NCI-H748 (cell line): ENCODE measurements around the gene SAMD11.
"Not testable (repeated sequence)": the region's sequence is repeated elsewhere in the genome, so short reads cannot be mapped to it uniquely, and the experiment has no call there.

Experiments used
- DNase-seq: peaks from one replicate; lab custom pipeline; 2025; ENCODE audit not compliant: unreplicated experiment; lab: John Stamatoyannopoulos, UW

The SAMD11 gene

DNA sequence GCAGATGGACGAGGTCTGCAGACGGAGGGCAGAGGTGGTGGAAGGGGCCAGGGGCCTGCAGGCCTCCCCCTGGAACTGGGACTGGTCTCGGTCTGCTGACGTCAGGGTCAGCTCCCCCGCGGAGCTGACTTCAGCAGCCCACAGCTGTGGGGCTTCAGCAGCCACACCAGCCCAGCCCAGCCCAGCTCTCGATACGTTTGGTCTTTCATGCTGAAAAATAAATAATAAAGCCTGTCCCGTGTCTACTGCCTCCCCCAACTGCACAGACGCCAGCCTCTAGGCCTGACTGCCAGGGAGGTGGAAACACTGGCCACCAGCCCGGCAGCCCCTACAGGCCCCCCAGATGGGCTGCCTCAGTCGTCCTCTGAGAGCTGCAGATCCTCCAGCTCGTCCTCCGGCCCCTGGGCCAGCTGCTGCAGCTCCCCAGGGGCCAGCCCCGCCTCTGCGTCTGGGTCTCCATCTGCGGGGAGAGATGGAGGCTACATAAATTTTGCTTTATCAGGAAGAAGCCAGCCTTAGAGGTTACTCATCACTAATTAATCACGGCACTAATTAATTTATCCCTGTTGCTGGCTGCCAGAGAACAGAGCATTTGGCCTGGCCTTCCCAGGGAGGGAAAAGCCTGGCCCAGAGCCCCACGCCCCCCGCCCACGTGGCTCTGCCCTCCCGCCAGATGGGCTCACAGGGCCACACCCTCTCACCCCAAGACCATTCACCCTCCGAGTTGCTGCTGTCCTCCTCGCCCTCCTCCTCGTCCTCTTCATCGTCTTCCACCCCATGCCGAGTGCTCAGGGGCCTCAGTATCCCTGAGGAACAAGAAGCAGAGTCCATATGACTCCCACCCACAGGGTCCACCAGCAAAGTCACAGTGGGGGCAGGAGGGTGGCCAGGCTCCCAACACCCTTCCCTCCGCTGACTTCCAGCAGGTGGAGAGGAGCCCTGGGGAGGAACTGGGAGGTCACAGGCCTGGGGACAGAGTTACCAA lies 20.9 kb downstream of the SAMD11 start:
- no peak for DNase-seq

- no peak for DNase-seq
Measured at GRCh38 chr1:945688-946556, 22.2 kb downstream of the SAMD11 start.

- DNase-seq: not testable (repeated sequence)
Measured at GRCh38 chr1:946811-947210, 23.1 kb downstream of the SAMD11 start.

- no peak for DNase-seq
Measured at GRCh38 chr1:947958-948357, 24.2 kb downstream of the SAMD11 start.

DNA sequence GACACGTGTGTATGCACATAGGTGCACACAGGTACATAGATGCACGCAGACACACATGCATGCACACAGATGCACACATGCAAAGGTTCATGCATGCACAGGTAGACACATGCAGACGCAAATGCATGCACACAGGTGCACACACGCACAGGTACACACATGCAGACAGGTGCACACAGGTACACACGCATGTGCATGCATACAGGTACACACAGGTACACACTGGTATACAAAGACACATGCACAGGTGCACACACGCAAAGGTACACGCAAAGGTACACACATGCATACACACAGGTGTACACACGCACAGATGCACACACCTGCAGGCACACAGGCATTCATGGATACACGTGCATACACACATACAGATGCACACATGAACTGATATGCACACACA lies 26.5 kb downstream of the SAMD11 start:
- no peak for DNase-seq

DNA sequence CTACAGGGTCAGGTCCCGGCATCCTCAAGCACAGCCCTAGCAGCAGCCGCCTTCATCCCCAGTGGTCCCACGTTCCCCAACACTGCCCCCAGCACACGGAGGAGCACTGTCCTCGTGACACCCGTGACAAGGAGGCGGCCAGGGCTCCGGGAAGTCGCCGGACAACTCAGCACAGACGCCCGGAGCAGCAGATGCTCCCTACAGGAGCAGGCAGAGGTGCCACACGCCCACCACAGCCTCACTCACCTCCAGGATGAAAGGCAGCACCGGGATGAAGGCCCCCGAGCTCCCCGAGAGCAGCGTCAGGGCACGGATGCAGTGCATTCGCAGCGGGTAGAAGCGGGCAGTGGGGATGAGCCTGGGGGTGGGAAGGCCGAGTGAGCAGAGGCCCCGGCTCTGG lies 27.2 kb downstream of the SAMD11 start:
- no peak for DNase-seq

- DNase-seq: no peak
Measured at GRCh38 chr1:951364-951763, 27.6 kb downstream of the SAMD11 start.

DNA sequence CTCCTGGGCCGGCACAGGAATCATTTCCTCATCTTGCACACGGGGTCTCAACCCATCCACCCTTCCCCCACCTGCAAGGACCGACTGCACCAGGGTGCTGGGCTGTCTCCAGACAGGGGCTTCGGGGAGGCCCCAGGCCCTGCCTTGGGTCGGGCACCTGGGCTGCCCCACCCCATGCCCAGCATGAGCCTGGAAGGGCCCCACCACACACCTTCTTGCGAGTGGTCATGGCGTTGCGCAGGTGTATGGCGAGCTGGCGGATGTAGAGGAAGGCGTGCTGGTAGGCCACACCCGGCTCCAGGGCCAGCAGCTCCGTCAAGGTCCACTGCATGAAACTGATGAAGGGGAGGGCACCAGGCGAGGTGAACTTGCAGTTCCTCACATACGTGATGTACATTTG lies 28.5 kb downstream of the SAMD11 start:
- no peak for DNase-seq

- DNase-seq: no peak
Measured at GRCh38 chr1:952603-953002, 28.9 kb downstream of the SAMD11 start.

- no peak for DNase-seq
Measured at GRCh38 chr1:953524-954320, 30.0 kb downstream of the SAMD11 start.

DNA sequence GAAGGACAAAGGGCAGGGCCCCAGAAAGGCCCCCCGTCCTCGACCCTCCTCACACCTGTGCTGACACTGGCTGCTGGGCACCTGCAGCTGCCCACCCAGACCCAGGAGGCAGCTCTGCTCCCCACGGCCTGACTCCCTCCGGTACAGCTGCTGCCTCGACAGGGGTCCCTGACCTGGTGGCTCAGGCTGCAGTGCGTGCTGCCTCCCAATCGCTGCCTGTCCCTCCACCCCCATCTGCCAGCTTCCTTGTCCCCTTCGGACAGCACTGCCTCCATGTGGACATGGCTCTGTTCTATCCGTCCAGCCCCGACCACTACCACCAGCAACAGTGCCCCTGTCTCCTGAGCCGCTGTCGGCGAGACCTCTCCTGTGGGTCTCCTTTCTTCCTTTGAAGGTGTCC lies 31.2 kb downstream of the SAMD11 start:
- no peak for DNase-seq

DNA sequence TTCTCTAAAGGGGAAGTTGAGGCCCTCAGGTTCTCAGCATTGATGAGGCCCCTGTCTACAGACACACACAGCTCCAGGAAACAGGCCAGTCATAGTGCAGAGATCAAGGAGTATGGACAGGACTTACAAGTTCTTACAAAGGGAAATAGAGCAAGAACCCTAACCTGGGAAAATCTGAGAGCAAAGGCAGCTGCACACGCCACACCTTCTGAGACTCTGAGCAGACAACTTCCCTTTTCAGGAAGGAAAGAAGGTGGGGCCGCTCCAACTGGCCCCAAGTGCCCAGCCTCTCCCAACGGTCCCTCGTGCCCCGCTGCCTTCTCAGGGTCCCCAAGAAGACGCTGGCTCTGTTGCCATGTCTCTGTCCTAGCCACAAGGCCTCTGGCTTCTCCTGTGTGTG lies 31.8 kb downstream of the SAMD11 start:
- no peak for DNase-seq

DNA sequence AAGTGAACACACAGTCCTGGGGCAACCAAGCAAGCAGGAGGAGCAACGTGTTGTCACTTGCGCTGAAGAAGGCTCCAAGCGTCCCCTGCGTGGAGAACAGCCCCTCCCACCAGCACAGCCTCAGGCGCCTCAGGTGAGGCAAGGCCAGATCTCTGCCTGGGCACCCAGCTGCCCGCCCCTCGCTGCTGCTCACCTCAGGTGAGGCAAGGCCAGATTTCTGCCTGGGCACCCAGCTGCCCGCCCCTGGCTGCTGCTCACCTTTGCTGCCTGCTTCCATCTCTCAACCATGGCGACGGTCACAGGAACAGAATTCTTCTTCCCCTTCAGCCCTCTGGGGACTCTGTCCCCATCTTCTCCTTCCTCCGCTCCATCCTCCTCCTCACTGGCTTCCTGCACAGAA lies 32.9 kb downstream of the SAMD11 start:
- no peak for DNase-seq

GRCh38 chr1:958823-959730 lies 35.4 kb downstream of the SAMD11 start, which contains the start of gene NOC2L:
Gene NOC2L, minus strand, starts transcription at chr1:959256. Its CDS starts 16 bp downstream, at chr1:959240.
- peak; percentile 80 for DNase-seq

- no peak for DNase-seq
Measured at GRCh38 chr1:959731-960362, 36.1 kb downstream of the SAMD11 start.

DNA sequence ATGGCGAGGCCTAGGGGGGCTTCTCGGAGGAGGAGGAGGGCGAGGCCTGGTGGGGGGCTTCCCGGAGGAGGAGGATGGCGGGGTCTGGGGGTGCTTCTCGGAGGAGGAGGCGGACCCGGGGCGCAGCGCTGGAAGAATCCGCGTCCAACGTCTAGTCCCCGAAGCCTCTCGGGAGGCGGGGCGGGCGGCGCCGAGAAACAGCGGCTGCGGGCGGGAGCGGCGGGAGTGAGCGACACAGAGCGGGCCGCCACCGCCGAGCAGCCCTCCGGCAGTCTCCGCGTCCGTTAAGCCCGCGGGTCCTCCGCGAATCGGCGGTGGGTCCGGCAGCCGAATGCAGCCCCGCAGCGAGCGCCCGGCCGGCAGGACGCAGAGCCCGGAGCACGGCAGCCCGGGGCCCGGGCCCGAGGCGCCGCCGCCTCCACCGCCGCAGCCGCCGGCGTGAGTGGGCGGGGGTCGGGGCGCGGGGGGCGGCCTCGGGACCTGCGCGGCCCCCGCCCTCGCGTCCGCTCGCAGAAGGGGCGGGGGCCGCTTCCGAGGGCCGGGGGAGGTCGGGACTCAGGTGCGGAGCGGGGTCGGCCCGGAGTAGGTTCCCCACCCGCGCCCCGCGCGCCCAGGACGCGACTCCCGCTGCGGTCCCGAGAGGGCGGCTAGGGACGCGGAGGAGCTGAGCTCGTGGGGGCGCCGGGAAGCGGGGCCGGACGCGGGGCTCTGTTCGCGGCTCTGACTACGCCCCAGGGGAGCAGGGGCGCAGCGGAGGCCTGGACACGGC lies 36.8 kb downstream of the SAMD11 start, which contains the start of gene KLHL17:
KLHL17 (plus strand) TSS at position 222 of the 769 bp plus-strand sequence; CDS start at position 332, 110 bp downstream.
- peak; percentile 76 for DNase-seq

GRCh38 chr1:961132-961669 lies 37.5 kb downstream of the SAMD11 start:
- DNase-seq: no peak
